Right lobe of liver (tissue), 6 donors: ENCODE measurements around the gene ANKRD23. TPM values are rescaled to one million over a fixed set of nuclear protein-coding genes. Genes with fewer than 3 reads are reported as not detected.

Experiments used
- ATAC-seq, 4 donors: fragments of 200-7000 bp; cut with Tn5 transposase; one replicate each; pipeline ENCODE4 v1.9.1; 2020; ENCODE audit warnings: mild to moderate bottlenecking in 4 of 4, moderate library complexity in 4 of 4
- DNase-seq, 3 donors: peaks; one replicate each; pipeline ENCODE4 v3.0.0-alpha.2; 2020
- H3K27ac ChIP-seq, 3 donors: fragments of 200-600 bp; one replicate each; pipeline ENCODE4 v1.8.0; 2022
- H3K27me3 ChIP-seq, 2 donors: fragments of 200-600 bp; one replicate each; pipeline ENCODE4 v1.8.0; 2022
- H3K36me3 ChIP-seq, 4 donors: fragments of 200-600 bp; sonication (generic) in 1 of 4; one replicate each; pipeline versions ENCODE4 v1.5.1 to v1.8.0; 2017 to 2022; ENCODE audit warnings: control low read depth in 1 of 4
- H3K4me1 ChIP-seq, 4 donors: fragments of 200-600 bp; sonication (generic) in 1 of 4; one replicate each; pipeline versions ENCODE4 v1.5.1 to v1.8.0; 2017 to 2022; ENCODE audit warnings: control low read depth in 1 of 4
- H3K4me3 ChIP-seq, 3 donors: fragments of 200-600 bp; one replicate each; pipeline ENCODE4 v1.8.0; 2022
- H3K9me3 ChIP-seq, 4 donors: fragments of 200-600 bp; sonication (generic) in 1 of 4; one replicate each; pipeline versions ENCODE4 v1.5.1 to v1.8.0; 2017 to 2022; ENCODE audit warnings: control low read depth in 1 of 4
- POLR2A ChIP-seq: fragments of 450-650 bp; IDR thresholded peaks from one replicate; pipeline ENCODE4 v1.6.1; 2017; ENCODE audit warnings: antibody characterized with exemption, mild to moderate bottlenecking
- WGBS: methylation state at CpG from one replicate; pipeline ENCODE4 v1.1.6; 2018; ENCODE audit warnings: low coverage, low lambda C conversion rate; ENCODE audit not compliant: insufficient coverage; ENCODE audit errors: missing lambda C conversion rate; 5-methylcytosine and 5-hydroxymethylcytosine counted together
- intact Hi-C, 2 donors: fragments of 100-400 bp; cut with DNase I; formaldehyde crosslinking; loops; one replicate each; pipeline versions ENCODE4 v1.11.2 to v1.14.1; 2022
- total RNA-seq, 6 experiments: library from RNA; depleted of rRNA in 2 of 6; stranded (reverse); fragments of >200 nt in 2 of 6; fragmentation: NEBNext Ultra II Directional in 3 of 6; extraction: Animal tissue kit (Norgen Biotek cat#: 25700) in 3 of 6; gene quantifications; one replicate each; pipeline versions ENCODE4 v1.1.0 to v1.2.4, GENCODE V29; 2016 to 2023
- TF ChIP-seq, protein P1 (sequence below), 4 donors: fragments of 200-600 bp in 3 of 4; fragments of 450-650 bp in 1 of 4; IDR thresholded peaks; one replicate each; pipeline versions ENCODE4 v1.5.1 to v1.8.0; 2016 to 2022; ENCODE audit warnings: antibody characterized with exemption in 4 of 4, mild to moderate bottlenecking in 2 of 4
- donor health status: DM: no; HTN: yes; CAD: no.
- donor health status: DM: no; HTN: no; CAD: no.
- donor health status: DM: no; HTN: no; CAD: no.
- donor health status: DM: no; HTN: yes; CAD: no.
- donor health status: DM: no; HTN: yes; CAD: no.

Gene ANKRD23
- total RNA-seq, 6 experiments from 2014 or later: 0.98 to 4.0 (median 2.7) TPM

DNA sequence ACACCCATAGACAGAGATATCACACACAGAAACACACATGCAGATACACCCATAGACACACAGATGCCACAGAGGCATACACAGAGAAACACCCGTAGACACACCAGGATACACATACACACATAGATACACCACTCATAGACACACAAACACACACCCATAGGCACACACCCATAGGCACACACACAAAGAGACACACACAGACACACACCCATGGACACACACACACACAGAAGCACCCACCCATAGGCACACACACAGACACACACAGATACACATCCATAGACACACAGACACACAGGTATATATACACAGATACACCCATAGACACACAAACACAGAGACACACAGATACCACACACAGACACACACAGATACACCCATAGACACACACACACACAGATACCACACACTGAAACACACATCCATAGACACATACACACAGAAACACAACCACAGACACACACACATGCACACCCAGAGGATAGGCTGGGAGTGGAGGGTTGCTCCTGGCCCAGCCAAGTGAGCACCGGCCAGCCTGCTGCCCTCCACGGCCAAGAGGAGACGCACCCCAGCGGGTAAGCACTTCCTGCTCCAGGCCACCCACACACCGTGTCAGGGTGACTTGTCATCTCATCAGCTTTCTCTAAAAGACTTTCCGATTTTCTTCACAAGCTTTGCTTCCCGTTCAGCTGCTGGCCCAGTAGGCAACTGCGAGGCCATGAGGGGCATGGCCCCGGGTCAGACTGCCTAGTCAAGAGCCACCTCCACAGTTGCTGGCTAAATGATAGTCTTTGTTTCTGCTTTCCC is 41.8 kb downstream of the ANKRD23 start:
- Histone ChIP-seq H3K4me3 (no peak overlapping the region), H3K27me3 (no peaks in the 10 kb centered on the region), H3K9me3 (no peaks in the 10 kb centered on the region), H3K4me1 (peaks cover 0 to 6% (median 0%) of the 10 kb centered on the region in 4 donors), H3K36me3 (no peaks in the 10 kb centered on the region), H3K27ac (no peak overlapping the region)
- WGBS: 69% methylated on average over 6 of the region's 10 CpGs
- ATAC-seq (no peak), DNase-seq (no peak)
- intact Hi-C loops: no loop called here
- TF ChIP-seq POLR2A: no peak
- TF ChIP-seq, protein P1, sequence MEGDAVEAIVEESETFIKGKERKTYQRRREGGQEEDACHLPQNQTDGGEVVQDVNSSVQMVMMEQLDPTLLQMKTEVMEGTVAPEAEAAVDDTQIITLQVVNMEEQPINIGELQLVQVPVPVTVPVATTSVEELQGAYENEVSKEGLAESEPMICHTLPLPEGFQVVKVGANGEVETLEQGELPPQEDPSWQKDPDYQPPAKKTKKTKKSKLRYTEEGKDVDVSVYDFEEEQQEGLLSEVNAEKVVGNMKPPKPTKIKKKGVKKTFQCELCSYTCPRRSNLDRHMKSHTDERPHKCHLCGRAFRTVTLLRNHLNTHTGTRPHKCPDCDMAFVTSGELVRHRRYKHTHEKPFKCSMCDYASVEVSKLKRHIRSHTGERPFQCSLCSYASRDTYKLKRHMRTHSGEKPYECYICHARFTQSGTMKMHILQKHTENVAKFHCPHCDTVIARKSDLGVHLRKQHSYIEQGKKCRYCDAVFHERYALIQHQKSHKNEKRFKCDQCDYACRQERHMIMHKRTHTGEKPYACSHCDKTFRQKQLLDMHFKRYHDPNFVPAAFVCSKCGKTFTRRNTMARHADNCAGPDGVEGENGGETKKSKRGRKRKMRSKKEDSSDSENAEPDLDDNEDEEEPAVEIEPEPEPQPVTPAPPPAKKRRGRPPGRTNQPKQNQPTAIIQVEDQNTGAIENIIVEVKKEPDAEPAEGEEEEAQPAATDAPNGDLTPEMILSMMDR (IDR thresholded peaks at IDR 0.05): no peak

DNA sequence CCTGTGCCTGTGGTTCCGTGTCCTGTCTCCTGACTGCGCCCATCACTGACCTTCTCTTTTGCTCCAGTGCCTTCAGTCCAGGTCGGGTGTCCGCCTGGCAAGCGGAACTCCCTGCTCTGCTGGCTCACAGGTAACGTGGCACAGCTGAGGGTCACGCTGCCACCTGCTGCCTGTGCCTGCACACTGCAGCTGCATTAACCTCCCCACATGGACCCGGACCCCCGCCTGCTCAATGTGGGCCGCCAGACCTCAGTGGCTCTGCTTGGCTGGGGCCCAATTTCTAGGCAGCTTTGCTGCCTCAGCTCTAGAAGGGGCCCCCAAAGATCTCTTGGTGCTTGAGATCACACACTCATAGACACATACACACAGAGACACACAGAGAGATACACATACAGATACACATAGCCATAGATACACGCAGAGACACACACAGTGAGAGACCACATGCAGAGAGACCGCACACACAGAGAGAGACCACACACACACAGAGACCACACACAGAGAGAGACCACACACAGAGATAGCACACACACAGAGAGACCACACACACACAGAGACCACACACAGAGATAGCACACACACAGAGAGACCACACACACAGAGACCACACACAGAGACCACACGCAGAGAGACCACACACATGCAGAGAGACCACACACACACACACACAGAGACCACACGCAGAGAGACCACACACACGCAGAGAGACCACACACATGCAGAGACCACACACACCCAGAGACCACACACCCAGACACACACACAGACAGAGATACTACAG is 42.6 kb downstream of the ANKRD23 start:
- DNase-seq (peak; percentile 84 to 92 (median 86)), ATAC-seq (peak; percentile 98 to 100 (median 99))
- no peak overlapping the region for H3K27ac ChIP-seq
- intact Hi-C loops: no loop called here
- H3K27me3 ChIP-seq: no peaks in the 10 kb centered on the region
- TF ChIP-seq, protein P1 (IDR thresholded peaks at IDR 0.05): peak; percentile 86 to 94 (median 92)
- TF ChIP-seq POLR2A: no peak
- no peaks in the 10 kb centered on the region for H3K9me3 ChIP-seq
- no peaks in the 10 kb centered on the region for H3K36me3 ChIP-seq
- no peak overlapping the region for H3K4me3 ChIP-seq
- H3K4me1 ChIP-seq: peaks cover 0 to 6% (median 0%) of the 10 kb centered on the region in 4 donors
- 19% methylated on average over 9 of the region's 15 CpGs for WGBS

DNA sequence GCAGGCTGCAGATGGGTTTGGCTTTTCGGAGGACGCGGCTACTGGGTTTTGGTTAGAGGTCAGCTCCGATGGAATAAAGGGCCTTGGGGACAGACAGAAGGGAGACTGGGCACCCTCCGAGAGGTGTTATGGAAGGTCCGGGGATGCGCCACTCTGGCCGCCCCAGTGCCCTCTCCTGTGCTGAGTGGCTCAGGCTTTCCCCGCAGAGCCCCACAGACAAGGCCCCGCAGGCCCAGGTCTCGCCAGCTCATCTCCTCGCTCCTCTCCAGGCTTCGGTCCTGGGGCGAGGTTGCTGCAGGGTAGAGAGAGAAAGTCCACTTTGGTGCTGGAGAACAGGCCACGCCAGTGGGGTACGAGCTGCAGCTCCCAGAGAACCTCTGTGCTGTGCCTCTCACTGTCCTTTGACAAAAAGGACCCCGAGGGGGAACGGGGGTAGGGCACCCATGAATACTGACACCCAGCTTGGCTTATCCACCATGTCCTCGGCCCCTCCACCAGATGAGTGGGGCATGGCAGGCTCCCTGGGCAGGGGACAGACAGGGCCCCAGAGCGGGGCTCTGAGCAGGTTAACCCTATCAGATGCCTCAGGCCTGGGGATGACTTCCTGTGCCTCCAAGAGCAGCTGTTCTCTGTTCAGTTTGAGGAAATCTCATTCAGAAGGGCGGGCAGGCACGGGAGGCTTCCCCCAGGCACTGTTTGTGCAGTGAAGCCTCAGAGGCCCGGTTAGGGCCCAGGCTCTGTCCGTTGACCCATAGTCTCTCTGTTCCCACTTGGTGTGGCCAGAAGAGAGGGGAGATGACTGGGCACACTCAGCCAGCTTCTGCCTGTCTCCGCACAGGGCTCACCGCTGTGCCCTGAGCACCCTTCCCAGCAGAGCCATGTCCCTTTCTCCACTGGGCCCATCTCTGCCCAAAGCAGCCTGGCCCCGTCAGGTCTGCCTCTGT is 43.5 kb downstream of the ANKRD23 start:
- Histone ChIP-seq H3K4me3 (no peak overlapping the region), H3K4me1 (peaks cover 0 to 6% (median 0%) of the 10 kb centered on the region in 4 donors), H3K36me3 (no peaks in the 10 kb centered on the region), H3K27me3 (no peaks in the 10 kb centered on the region), H3K9me3 (no peaks in the 10 kb centered on the region), H3K27ac (no peak overlapping the region)
- ATAC-seq (no peak), DNase-seq (no peak)
- TF ChIP-seq, protein P1 (IDR thresholded peaks at IDR 0.05): no peak
- no peak for TF ChIP-seq POLR2A
- intact Hi-C loops: no loop called here
- WGBS: 92% methylated on average over 2 of the region's 27 CpGs

- DNase-seq (no peak), ATAC-seq (no peak)
- Histone ChIP-seq H3K9me3 (no peaks in the 10 kb centered on the region), H3K27me3 (no peaks in the 10 kb centered on the region), H3K4me3 (no peak overlapping the region), H3K27ac (no peak overlapping the region), H3K36me3 (no peaks in the 10 kb centered on the region), H3K4me1 (peaks cover 0 to 6% (median 0%) of the 10 kb centered on the region in 4 donors)
- 94% methylated on average over 8 of the region's 8 CpGs for WGBS
- TF ChIP-seq POLR2A: no peak
- TF ChIP-seq, protein P1 (IDR thresholded peaks at IDR 0.05): no peak
- intact Hi-C loops: no loop called here
These were observed 44.2 kb downstream of the ANKRD23 start for GRCh38 chr2:96799623-96799935.
